ENCODE measurements around the gene FBXO24.

DNA sequence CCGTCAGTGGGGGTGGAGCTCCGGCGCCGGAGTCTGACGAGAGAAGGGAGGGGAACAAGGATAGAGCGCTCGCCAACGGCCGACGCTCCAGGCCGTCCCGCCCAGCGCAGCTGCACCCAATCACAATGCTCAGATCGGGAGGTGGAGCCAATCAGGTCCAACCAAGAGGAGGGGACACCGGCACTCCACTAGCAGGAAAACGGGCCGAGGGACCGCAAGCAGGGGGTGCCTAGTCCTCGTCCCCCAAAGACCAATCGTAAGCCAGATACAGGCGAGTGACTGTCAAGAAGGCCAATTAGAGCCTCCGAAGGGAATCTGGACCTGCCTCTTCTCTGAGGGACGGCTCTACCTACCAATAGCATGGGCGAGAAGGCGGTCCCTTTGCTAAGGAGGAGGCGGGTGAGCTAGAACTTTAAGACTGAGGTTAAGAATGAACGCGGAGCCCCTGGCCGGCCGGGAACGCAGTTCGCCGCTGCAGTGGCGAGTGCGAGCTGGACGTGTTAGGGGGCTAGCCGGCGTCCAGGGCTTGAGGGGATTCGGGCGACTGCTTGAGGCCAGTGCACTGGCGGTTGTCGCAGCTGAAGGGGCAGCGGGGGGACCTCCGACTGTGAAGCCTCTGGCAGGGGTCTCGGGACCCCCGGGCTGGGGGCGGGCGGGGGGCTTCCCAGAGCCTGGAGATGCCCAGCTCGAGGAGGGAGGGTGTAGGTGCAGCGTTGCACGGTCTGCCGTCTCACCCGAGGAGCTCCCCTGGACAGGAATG, at the start of gene FBXO24:
- TF ChIP-seq CTCF (IDR thresholded peaks at IDR 0.05; ENCODE audit: low read length) = no peak
- TF ChIP-seq EZH2 (IDR thresholded peaks at IDR 0.05; ENCODE audit: borderline replicate concordance, low read length) = no peak

All from OCI-LY1 (cell line).